Sigmoid colon (tissue), 7 donors: ENCODE data around the gene GDF9. TPM values are rescaled to one million over a fixed set of nuclear protein-coding genes. Genes with fewer than 3 reads are reported as not detected.

Source experiments
- DNase-seq: peaks from one replicate; pipeline ENCODE4 v3.0.0-alpha.2; 2019
- H3K27ac ChIP-seq, 4 donors: fragments of 200-600 bp; sonication (generic); one replicate each; pipeline ENCODE4 v1.5.1; 2016 to 2019; ENCODE audit warnings: mild to moderate bottlenecking in 1 of 4
- H3K27me3 ChIP-seq, 3 donors: fragments of 200-600 bp; sonication (generic); one replicate each; pipeline ENCODE4 v1.5.1; 2019; ENCODE audit warnings: mild to moderate bottlenecking in 1 of 3
- H3K36me3 ChIP-seq, 4 donors: fragments of 200-600 bp; sonication (generic); one replicate each; pipeline ENCODE4 v1.5.1; 2016 to 2019
- H3K4me1 ChIP-seq, 4 donors: fragments of 200-600 bp; sonication (generic); one replicate each; pipeline ENCODE4 v1.5.1; 2017 to 2019
- H3K4me3 ChIP-seq, 4 donors: fragments of 200-600 bp; sonication (generic); one replicate each; pipeline ENCODE4 v1.5.1; 2017 to 2019; ENCODE audit warnings: mild to moderate bottlenecking in 2 of 4, moderate library complexity in 1 of 4
- H3K9me3 ChIP-seq, 4 donors: fragments of 200-600 bp in 3 of 4; sonication (generic) in 3 of 4; one replicate each; pipeline versions ENCODE4 v1.5.1 to v1.6.1; 2013 to 2019
- EP300 ChIP-seq, 4 donors: sonication (generic); formaldehyde crosslinking; IDR thresholded peaks; one replicate each; pipeline ENCODE4 v1.6.1; 2017; ENCODE audit warnings: antibody characterized with exemption in 4 of 4
- POLR2A ChIP-seq, 2 donors: fragments of 450-650 bp; IDR thresholded peaks; one replicate each; pipeline ENCODE4 v1.6.1; 2016; ENCODE audit warnings: antibody characterized with exemption in 2 of 2, mild to moderate bottlenecking in 2 of 2, moderate library complexity in 2 of 2
- POLR2AphosphoS5 ChIP-seq, 4 donors: sonication (generic); formaldehyde crosslinking; IDR thresholded peaks; one replicate each; pipeline ENCODE4 v1.6.1; 2017; ENCODE audit warnings: antibody characterized with exemption in 4 of 4
- WGBS, 2 donors: extraction: QIAGEN DNeasy Blood & Tissue Kit; methylation state at CpG; one replicate each; pipeline ENCODE4 v1.1.7; 2013; 5-methylcytosine and 5-hydroxymethylcytosine counted together
- intact Hi-C: fragments of 100-400 bp; cut with DNase I; formaldehyde crosslinking; loops from one replicate; pipeline ENCODE4 v1.15.1; 2023
- polyA plus RNA-seq, 3 donors: library from polyadenylated mRNA; stranded (reverse); fragments of 200-250 nt; gene quantifications; one replicate each; pipeline ENCODE4 v1.2.3, GENCODE V29; 2013
- total RNA-seq, 4 donors: library from RNA; depleted of rRNA; stranded (reverse); fragments of >200 nt; gene quantifications; one replicate each; pipeline ENCODE4 v1.1.0, GENCODE V29; 2016
- TF ChIP-seq, protein P1 (sequence below), 4 experiments: fragments of 450-650 bp in 3 of 4; fragments of 200-600 bp in 1 of 4; IDR thresholded peaks; one replicate each; pipeline ENCODE4 v1.5.1; 2016 to 2019; ENCODE audit warnings: antibody characterized with exemption in 4 of 4, mild to moderate bottlenecking in 3 of 4, moderate library complexity in 2 of 4
- donor health status: healthy with polysubstance abuse.
- donor health status: Bipolar disorder and iron deficiency.
- donor health status: healthy.

GDF9 gene
- total and polyA plus RNA-seq, 7 donors, result 0.22 to 1.8 (median 0.44) TPM; not detected in 3

DNA sequence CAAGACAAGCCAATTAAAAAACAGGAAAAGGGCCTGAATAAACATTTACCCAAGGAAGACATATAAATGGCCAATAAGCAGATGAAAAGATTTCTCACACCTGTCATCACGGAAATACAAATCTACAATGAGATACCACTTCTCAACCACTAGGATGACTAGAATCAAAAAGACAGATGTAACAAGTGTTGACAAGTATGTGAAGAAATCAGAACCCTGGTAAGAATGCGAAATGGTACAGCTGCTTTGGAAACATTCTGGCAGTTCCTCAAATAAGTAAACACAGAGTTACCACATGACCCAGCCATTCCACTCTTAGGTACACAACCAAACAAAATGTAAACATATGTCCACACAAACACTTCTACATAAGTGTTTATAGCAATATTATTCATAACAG is 39.7 kb upstream of the GDF9 start:
- no peak for TF ChIP-seq POLR2AphosphoS5 (IDR thresholded peaks at IDR 0.05)
- TF ChIP-seq EP300 (IDR thresholded peaks at IDR 0.05), result no peak
- no peak for TF ChIP-seq POLR2A (IDR thresholded peaks at IDR 0.05)
- TF ChIP-seq, protein P1, sequence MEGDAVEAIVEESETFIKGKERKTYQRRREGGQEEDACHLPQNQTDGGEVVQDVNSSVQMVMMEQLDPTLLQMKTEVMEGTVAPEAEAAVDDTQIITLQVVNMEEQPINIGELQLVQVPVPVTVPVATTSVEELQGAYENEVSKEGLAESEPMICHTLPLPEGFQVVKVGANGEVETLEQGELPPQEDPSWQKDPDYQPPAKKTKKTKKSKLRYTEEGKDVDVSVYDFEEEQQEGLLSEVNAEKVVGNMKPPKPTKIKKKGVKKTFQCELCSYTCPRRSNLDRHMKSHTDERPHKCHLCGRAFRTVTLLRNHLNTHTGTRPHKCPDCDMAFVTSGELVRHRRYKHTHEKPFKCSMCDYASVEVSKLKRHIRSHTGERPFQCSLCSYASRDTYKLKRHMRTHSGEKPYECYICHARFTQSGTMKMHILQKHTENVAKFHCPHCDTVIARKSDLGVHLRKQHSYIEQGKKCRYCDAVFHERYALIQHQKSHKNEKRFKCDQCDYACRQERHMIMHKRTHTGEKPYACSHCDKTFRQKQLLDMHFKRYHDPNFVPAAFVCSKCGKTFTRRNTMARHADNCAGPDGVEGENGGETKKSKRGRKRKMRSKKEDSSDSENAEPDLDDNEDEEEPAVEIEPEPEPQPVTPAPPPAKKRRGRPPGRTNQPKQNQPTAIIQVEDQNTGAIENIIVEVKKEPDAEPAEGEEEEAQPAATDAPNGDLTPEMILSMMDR (IDR thresholded peaks at IDR 0.05), result no peak
- H3K27ac ChIP-seq, result no peak overlapping the region
- no peaks in the 10 kb centered on the region for H3K27me3 ChIP-seq
- DNase-seq, result no peak
- intact Hi-C loops, result no loop called here
- peaks cover 0 to 4% (median 2%) of the 10 kb centered on the region in 4 donors for H3K4me1 ChIP-seq
- H3K9me3 ChIP-seq, result no peaks in the 10 kb centered on the region
- no peak overlapping the region for H3K4me3 ChIP-seq
- 35 to 66% methylated on average over 2 of the region's 2 CpGs for WGBS, 2 donors
- peaks cover 0 to 14% (median 0%) of the 10 kb centered on the region in 4 donors for H3K36me3 ChIP-seq

DNA sequence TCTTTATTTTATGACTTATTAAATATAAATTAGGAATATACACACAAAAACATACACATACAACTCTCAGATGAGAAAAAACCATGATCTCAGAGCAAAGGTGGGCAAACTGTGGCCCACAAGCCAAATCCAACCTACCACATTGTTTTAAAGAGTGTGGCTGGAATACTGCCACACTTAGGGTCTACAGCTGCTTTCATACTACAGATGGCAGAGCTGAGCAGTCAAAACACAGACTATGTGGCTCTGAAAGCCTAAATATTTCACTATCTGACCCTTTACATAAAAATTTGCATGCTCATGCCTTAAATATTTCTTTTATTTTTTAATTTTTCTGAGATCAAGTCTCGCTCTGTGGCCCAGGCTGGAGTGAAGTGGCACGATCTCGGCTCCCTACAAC is 35.5 kb upstream of the GDF9 start:
- Histone ChIP-seq H3K4me1 (peaks cover 0 to 3% (median 1%) of the 10 kb centered on the region in 4 donors), H3K9me3 (no peaks in the 10 kb centered on the region), H3K27ac (no peak overlapping the region), H3K27me3 (no peaks in the 10 kb centered on the region), H3K4me3 (no peak overlapping the region), H3K36me3 (peaks cover 2 to 38% (median 18%) of the 10 kb centered on the region in 4 donors)
- intact Hi-C loops, result no loop called here
- DNase-seq, result no peak
- 96 to 97% methylated on average over 3 of the region's 3 CpGs for WGBS, 2 donors
- TF ChIP-seq EP300 (IDR thresholded peaks at IDR 0.05) (no peak), POLR2A (IDR thresholded peaks at IDR 0.05) (no peak), POLR2AphosphoS5 (IDR thresholded peaks at IDR 0.05) (no peak)
- TF ChIP-seq, protein P1 (IDR thresholded peaks at IDR 0.05), result no peak

DNA sequence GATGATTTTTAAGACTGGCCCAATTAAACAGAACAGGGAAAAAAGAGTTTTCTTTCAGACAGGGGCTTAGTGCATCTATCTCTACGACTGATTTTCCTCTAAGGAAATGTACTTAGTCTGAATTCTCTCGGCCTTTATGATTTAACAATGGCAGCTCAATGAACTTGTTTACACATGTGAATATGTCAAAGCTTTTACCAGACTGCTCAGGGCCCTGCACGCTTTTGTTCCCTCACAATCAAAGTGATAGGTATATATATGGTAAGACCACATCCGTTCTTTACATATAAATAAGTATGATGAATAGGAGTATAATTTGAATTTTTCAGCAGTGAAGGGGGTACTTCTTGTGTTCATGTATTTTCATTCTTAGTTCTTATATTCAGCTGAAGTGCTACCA is 34.8 kb upstream of the GDF9 start:
- no peak for DNase-seq
- intact Hi-C loops, result no loop called here
- H3K36me3 ChIP-seq, result peaks cover 8 to 45% (median 24%) of the 10 kb centered on the region in 4 donors
- H3K4me1 ChIP-seq, result peaks cover 0 to 3% (median 0%) of the 10 kb centered on the region in 4 donors
- H3K9me3 ChIP-seq, result no peaks in the 10 kb centered on the region
- WGBS, 2 donors, result 74 to 84% methylated on average over 4 of the region's 4 CpGs
- H3K27me3 ChIP-seq, result no peaks in the 10 kb centered on the region
- H3K4me3 ChIP-seq, result no peak overlapping the region
- no peak overlapping the region for H3K27ac ChIP-seq
- no peak for TF ChIP-seq POLR2AphosphoS5 (IDR thresholded peaks at IDR 0.05)
- no peak for TF ChIP-seq EP300 (IDR thresholded peaks at IDR 0.05)
- TF ChIP-seq, protein P1 (IDR thresholded peaks at IDR 0.05), result no peak
- TF ChIP-seq POLR2A (IDR thresholded peaks at IDR 0.05), result no peak

DNA sequence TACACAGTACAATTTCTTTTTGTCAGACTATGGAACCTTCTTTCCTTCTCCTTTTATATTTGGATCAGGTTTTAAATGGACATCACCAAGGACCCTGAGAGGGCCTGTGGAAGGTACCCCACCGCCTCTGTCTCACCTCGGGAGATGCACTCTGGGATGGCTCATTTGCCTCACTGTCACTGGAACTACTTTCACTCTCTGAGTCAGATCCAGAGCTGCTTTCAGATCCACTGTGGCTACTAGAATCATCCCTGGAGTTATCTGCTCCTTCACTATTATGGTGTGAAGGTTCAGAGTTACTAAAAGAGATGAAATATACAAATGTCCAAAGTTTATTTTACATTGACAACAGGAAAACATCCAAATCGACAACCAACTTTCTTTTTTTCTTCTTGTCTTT is 31.8 kb upstream of the GDF9 start:
- no peaks in the 10 kb centered on the region for H3K4me1 ChIP-seq
- H3K36me3 ChIP-seq, result peaks cover 18 to 75% (median 34%) of the 10 kb centered on the region in 4 donors
- DNase-seq, result no peak
- 67 to 74% methylated on average over 3 of the region's 3 CpGs for WGBS, 2 donors
- no peak overlapping the region for H3K27ac ChIP-seq
- H3K4me3 ChIP-seq, result no peak overlapping the region
- TF ChIP-seq EP300 (IDR thresholded peaks at IDR 0.05) (no peak), POLR2AphosphoS5 (IDR thresholded peaks at IDR 0.05) (no peak), POLR2A (IDR thresholded peaks at IDR 0.05) (no peak)
- TF ChIP-seq, protein P1 (IDR thresholded peaks at IDR 0.05), result no peak
- H3K9me3 ChIP-seq, result no peaks in the 10 kb centered on the region
- intact Hi-C loops, result no loop called here
- H3K27me3 ChIP-seq, result no peaks in the 10 kb centered on the region

DNA sequence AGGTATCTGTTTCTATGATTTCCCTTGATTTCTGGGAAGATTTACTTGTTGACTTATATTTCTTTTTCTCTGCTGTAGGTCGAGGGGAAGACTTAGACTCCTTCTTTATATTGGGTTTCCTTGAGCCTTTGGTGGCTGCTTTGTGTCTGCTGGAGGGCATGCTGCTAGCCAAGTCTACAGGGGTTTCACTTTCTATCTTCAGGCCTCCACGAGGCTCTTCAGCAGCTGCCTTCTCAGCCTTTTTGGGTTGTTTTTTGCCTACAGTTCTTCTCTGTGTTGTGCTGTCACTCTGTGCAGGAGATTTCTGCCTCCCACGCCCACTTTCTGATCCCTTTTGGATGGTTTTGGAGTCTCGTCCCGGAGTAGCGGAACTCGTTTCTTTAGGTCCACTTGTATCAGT is 30.4 kb upstream of the GDF9 start:
- intact Hi-C loops, result no loop called here
- H3K9me3 ChIP-seq, result no peaks in the 10 kb centered on the region
- H3K4me3 ChIP-seq, result no peak overlapping the region
- TF ChIP-seq, protein P1 (IDR thresholded peaks at IDR 0.05), result no peak
- TF ChIP-seq POLR2A (IDR thresholded peaks at IDR 0.05) (no peak), EP300 (IDR thresholded peaks at IDR 0.05) (no peak), POLR2AphosphoS5 (IDR thresholded peaks at IDR 0.05) (no peak)
- DNase-seq, result no peak
- H3K27ac ChIP-seq, result no peak overlapping the region
- 78 to 84% methylated on average over 7 of the region's 7 CpGs for WGBS, 2 donors
- peaks cover 18 to 78% (median 43%) of the 10 kb centered on the region in 4 donors for H3K36me3 ChIP-seq
- no peaks in the 10 kb centered on the region for H3K4me1 ChIP-seq
- H3K27me3 ChIP-seq, result no peaks in the 10 kb centered on the region
